ENCODE data around the gene LAMC1.

GRCh38 chr1:182977480-182977879, 45.7 kb upstream of the LAMC1 start:
- TF ChIP-seq FOXJ3 (CRISPR knock-in tag; IDR thresholded peaks at IDR 0.05), result no peak
- TF ChIP-seq, protein P1, sequence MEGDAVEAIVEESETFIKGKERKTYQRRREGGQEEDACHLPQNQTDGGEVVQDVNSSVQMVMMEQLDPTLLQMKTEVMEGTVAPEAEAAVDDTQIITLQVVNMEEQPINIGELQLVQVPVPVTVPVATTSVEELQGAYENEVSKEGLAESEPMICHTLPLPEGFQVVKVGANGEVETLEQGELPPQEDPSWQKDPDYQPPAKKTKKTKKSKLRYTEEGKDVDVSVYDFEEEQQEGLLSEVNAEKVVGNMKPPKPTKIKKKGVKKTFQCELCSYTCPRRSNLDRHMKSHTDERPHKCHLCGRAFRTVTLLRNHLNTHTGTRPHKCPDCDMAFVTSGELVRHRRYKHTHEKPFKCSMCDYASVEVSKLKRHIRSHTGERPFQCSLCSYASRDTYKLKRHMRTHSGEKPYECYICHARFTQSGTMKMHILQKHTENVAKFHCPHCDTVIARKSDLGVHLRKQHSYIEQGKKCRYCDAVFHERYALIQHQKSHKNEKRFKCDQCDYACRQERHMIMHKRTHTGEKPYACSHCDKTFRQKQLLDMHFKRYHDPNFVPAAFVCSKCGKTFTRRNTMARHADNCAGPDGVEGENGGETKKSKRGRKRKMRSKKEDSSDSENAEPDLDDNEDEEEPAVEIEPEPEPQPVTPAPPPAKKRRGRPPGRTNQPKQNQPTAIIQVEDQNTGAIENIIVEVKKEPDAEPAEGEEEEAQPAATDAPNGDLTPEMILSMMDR (IDR thresholded peaks at IDR 0.05), result no peak
- TF ChIP-seq TAF1 (IDR thresholded peaks at IDR 0.05; ENCODE audit: borderline replicate concordance, low read depth, low read length), result no peak
- TF ChIP-seq MXI1 (IDR thresholded peaks at IDR 0.05; ENCODE audit: low read depth, low read length), result no peak
- no peak for TF ChIP-seq MAX (IDR thresholded peaks at IDR 0.05; ENCODE audit: low read depth)
- no peak for TF ChIP-seq GABPA (IDR thresholded peaks at IDR 0.05; ENCODE audit: low read depth)
- TF ChIP-seq, protein P2, sequence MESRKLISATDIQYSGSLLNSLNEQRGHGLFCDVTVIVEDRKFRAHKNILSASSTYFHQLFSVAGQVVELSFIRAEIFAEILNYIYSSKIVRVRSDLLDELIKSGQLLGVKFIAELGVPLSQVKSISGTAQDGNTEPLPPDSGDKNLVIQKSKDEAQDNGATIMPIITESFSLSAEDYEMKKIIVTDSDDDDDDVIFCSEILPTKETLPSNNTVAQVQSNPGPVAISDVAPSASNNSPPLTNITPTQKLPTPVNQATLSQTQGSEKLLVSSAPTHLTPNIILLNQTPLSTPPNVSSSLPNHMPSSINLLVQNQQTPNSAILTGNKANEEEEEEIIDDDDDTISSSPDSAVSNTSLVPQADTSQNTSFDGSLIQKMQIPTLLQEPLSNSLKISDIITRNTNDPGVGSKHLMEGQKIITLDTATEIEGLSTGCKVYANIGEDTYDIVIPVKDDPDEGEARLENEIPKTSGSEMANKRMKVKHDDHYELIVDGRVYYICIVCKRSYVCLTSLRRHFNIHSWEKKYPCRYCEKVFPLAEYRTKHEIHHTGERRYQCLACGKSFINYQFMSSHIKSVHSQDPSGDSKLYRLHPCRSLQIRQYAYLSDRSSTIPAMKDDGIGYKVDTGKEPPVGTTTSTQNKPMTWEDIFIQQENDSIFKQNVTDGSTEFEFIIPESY (IDR thresholded peaks at IDR 0.05; ENCODE audit: borderline replicate concordance, low read depth), result no peak
- TF ChIP-seq EP300 (IDR thresholded peaks at IDR 0.05; ENCODE audit: borderline replicate concordance in 1 of 2, low read depth in 1 of 2, low read length in 1 of 2), result no peak
- no peak for TF ChIP-seq CHD2 (IDR thresholded peaks at IDR 0.05; ENCODE audit: low read length, partially characterized antibody)

Measured in SK-N-SH (cell line).